Ammon's horn (tissue), 1 donor: ENCODE data around the gene CASTOR2.
"Not testable (repeated sequence)": the region's sequence is repeated elsewhere in the genome, so short reads cannot be mapped to it uniquely, and the experiment has no call there.

Experiments
- DNase-seq: peaks from one replicate; pipeline ENCODE4 v3.0.0-alpha.2; 2016; ENCODE audit warnings: low spot score

The CASTOR2 gene

DNA sequence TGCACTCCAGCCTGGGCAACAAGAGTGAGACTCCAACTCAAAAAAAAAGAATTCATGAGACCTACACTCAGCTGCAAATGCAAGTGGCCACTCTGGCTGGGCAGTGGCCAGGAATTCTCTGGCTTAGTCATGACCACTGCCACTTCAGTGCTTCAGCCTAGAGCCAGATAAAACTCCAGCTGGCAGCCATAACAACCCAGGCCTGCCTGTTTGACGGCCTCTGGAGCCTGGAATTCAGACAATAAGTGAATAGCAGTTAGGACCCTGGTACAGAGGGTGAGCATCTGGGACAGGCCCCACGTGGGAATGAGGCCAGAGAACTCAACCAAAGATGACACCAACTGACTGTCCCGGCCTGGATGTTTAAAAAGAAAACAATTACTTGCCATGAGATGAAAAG, 90.2 kb downstream of the CASTOR2 start:
- peak; percentile 66 for DNase-seq

DNA sequence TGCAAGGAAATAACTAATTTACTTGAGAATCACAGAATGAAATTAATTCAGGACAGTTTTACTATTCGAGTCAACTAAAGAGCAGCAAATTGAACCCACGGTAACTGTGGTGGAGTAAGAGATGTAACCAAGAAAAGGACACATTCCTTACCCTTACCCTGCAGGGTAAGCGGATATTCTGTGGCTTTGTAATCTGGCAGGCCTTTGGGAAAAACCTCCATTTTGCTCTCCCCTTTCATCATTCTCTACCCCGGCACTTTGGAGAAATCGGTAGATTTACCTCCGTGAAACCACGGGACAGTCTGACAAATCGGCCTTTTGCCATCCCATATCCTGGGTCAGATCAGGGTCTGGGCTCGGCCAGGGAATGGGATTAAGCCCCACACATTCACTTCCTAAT, 90.7 kb downstream of the CASTOR2 start:
- no peak for DNase-seq

DNA sequence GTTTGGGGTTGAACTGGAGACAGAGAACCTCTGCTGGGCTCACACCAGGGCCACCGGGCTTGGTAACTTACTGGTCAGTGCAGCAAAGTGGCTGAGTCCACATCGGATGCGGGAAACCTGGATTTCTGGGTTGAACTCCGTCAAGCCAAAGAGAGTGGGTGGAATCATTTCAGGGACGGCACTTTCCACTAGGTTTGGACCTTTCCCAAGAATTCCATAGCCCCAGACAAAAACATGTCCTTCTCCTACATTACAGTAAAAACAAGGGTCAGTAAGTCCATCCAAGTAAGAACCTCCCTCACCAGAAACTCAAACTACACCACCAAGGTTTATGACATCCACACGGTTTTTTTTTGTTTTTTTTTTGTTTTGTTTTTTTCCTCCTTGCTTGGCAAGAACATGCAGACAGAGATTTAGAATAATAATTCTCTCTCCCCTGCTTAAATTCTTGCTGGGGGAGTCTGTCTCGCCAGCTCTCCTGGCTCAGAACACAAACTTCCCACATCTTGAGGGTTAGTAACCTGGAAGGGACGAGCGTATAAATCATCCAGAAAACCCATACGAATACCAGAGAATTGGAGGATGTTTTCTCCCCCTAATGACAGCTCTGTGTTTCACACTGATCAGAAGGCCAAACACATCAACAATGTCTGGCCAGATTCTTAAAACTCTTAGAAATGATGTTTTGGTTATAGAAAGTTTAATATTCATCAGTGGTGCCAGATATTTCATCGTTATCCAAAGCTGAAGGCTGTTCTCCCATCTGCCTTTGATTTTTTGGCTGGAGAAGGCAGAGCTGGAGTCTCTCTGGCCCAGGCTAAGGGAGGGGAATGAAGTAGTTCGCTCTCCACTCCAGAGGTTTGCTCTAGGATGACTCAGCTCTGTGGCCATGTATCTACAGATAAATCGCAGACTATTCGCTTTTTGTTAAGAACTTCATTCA, 91.6 kb downstream of the CASTOR2 start:
- no peak for DNase-seq

DNA sequence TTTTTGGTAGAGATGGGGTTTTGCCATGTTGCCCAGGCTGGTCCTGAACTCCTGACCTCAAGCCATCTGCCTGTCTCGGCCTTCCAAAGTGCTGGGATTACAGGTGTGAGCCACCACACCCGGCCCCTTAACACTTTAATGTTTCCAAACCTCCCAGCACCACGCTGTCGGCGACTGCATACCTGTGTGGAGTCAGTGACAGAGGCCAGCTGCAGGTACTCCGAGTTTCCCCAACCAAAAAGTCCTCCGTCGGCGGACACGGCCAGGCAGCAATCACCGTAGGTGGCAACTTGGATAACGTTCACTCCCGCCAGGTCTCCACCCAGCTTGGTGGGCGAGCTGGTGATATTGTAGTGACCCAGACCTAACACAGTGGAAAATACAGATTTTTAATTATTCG, 93.9 kb downstream of the CASTOR2 start:
- no peak for DNase-seq

DNA sequence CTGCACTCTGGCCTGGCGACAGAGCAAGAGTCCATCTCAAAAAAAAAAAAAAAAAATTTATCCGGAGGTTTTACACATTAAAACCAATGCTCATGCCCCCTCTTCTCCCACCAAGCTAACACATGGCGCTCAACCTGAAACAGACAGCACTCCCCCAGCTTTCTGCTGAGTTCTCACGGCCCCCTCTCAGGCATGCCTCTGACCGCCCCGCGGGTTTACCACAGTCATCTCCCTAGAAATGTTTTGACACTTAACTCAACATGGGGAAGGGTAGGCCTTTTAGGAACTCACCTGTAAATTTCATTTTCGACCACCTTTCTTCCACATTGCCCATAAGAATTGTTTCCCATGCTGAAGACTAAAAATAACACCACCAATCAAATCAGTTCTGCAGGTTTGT, 99.8 kb downstream of the CASTOR2 start:
- DNase-seq, result no peak

DNA sequence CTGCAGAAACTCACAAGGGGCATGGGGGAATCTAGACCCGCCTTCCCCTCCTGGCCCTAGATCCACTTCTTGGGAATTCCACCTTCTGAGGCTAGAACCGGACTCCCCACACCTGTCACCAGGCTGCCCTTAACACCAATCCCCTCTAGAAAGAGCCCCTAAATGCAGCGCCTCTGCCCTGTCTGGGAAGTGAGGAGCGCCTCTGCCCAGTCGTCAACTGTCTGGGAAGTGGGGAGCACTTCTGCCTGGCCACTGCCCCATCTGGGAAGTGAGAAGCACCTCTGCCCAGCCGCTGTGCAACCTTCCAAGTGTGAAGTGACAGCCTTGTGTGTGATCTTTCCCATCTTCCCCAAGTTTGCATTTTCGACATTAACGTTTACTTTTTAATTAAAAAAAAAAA, 100.3 kb downstream of the CASTOR2 start:
- DNase-seq, result no peak

DNA sequence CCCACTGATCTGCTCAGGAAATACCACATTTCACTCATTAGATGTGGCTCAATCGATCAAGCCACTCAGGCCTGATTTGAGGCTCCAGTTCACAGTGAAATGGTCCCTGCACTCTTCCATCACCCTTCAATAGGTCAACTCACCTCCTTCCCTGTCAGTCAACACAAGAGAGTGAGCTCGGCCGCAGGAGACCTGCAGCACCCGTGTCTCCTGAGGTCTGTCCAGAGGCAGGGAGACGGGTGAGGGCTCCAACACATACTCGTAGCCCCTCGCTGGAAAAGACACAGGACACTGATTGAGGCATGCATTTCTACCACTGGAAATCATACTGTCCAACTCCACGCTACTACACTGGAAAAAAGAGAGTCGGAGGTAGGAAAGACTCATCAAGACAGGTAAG, 102.0 kb downstream of the CASTOR2 start:
- no peak for DNase-seq

DNA sequence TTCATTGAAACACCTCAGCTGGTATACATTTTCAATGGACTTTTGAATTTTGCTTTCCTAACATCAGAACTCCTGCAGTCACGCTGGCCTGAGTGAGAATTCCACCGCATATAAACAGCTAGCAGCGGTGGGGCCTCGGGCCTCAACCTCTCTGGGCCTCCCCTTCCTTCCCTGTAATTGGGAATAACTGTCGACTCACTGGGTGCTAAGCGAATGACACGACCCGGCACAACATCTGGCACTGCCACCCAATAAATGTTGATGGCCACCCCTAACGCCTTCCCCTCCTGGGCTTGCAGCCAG, 108.4 kb downstream of the CASTOR2 start:
- DNase-seq, result no peak

DNA sequence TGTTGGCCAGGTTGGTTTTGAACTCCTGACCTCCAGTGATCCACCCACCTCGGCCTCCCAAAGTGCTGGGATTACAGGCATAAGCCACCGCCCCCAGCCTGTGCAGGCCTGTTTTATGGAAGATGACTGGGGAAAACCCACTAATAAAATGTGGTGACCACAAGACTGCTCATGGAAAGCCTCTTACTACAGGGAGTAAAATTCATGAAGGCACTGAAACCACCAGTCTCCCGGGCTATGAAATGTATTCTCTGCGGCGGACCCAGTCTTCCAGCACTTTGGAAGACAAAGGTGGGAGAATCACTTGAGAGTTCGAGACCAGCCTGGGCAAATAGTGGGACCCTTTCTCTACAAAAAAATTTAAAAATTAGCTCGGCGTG, 109.7 kb downstream of the CASTOR2 start:
- DNase-seq, result not testable (repeated sequence)
